ENCODE data around the gene GNG13.

Gene GNG13

GRCh38 chr16:804193-805048, 3.9 kb upstream of the GNG13 start (continued):
- TF ChIP-seq ZSCAN5A (tag by site-specific recombination; IDR thresholded peaks at IDR 0.05), result no peak
- TF ChIP-seq, protein P1, sequence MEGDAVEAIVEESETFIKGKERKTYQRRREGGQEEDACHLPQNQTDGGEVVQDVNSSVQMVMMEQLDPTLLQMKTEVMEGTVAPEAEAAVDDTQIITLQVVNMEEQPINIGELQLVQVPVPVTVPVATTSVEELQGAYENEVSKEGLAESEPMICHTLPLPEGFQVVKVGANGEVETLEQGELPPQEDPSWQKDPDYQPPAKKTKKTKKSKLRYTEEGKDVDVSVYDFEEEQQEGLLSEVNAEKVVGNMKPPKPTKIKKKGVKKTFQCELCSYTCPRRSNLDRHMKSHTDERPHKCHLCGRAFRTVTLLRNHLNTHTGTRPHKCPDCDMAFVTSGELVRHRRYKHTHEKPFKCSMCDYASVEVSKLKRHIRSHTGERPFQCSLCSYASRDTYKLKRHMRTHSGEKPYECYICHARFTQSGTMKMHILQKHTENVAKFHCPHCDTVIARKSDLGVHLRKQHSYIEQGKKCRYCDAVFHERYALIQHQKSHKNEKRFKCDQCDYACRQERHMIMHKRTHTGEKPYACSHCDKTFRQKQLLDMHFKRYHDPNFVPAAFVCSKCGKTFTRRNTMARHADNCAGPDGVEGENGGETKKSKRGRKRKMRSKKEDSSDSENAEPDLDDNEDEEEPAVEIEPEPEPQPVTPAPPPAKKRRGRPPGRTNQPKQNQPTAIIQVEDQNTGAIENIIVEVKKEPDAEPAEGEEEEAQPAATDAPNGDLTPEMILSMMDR (tag by site-specific recombination; IDR thresholded peaks at IDR 0.05), result no peak
- no peak for TF ChIP-seq ZNF837 (tag by site-specific recombination; IDR thresholded peaks at IDR 0.05)
- TF ChIP-seq, protein P2, sequence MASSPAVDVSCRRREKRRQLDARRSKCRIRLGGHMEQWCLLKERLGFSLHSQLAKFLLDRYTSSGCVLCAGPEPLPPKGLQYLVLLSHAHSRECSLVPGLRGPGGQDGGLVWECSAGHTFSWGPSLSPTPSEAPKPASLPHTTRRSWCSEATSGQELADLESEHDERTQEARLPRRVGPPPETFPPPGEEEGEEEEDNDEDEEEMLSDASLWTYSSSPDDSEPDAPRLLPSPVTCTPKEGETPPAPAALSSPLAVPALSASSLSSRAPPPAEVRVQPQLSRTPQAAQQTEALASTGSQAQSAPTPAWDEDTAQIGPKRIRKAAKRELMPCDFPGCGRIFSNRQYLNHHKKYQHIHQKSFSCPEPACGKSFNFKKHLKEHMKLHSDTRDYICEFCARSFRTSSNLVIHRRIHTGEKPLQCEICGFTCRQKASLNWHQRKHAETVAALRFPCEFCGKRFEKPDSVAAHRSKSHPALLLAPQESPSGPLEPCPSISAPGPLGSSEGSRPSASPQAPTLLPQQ (tag by site-specific recombination; IDR thresholded peaks at IDR 0.05), result 0 out of 2 replicates have a peak, but pooled peaks have one; percentile 16
- TF ChIP-seq ZFP69B (tag by site-specific recombination; IDR thresholded peaks at IDR 0.05), result 0 out of 2 replicates have a peak, but pooled peaks have one; percentile 57
- no peak for TF ChIP-seq ZNF621 (tag by site-specific recombination; IDR thresholded peaks at IDR 0.05)
- TF ChIP-seq, protein P3, sequence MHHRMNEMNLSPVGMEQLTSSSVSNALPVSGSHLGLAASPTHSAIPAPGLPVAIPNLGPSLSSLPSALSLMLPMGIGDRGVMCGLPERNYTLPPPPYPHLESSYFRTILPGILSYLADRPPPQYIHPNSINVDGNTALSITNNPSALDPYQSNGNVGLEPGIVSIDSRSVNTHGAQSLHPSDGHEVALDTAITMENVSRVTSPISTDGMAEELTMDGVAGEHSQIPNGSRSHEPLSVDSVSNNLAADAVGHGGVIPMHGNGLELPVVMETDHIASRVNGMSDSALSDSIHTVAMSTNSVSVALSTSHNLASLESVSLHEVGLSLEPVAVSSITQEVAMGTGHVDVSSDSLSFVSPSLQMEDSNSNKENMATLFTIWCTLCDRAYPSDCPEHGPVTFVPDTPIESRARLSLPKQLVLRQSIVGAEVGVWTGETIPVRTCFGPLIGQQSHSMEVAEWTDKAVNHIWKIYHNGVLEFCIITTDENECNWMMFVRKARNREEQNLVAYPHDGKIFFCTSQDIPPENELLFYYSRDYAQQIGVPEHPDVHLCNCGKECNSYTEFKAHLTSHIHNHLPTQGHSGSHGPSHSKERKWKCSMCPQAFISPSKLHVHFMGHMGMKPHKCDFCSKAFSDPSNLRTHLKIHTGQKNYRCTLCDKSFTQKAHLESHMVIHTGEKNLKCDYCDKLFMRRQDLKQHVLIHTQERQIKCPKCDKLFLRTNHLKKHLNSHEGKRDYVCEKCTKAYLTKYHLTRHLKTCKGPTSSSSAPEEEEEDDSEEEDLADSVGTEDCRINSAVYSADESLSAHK (tag by site-specific recombination; IDR thresholded peaks at IDR 0.05), result no peak
- TF ChIP-seq, protein P4, sequence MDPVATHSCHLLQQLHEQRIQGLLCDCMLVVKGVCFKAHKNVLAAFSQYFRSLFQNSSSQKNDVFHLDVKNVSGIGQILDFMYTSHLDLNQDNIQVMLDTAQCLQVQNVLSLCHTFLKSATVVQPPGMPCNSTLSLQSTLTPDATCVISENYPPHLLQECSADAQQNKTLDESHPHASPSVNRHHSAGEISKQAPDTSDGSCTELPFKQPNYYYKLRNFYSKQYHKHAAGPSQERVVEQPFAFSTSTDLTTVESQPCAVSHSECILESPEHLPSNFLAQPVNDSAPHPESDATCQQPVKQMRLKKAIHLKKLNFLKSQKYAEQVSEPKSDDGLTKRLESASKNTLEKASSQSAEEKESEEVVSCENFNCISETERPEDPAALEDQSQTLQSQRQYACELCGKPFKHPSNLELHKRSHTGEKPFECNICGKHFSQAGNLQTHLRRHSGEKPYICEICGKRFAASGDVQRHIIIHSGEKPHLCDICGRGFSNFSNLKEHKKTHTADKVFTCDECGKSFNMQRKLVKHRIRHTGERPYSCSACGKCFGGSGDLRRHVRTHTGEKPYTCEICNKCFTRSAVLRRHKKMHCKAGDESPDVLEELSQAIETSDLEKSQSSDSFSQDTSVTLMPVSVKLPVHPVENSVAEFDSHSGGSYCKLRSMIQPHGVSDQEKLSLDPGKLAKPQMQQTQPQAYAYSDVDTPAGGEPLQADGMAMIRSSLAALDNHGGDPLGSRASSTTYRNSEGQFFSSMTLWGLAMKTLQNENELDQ (tag by site-specific recombination; IDR thresholded peaks at IDR 0.05; ENCODE audit: low read depth), result no peak
- TF ChIP-seq ELK4 (IDR thresholded peaks at IDR 0.05; ENCODE audit: borderline replicate concordance, low read depth, low read length), result no peak
- TF ChIP-seq ZNF146 (tag by site-specific recombination; IDR thresholded peaks at IDR 0.05), result no peak
- no peak for TF ChIP-seq HOXD13 (CRISPR knock-in tag; IDR thresholded peaks at IDR 0.05; ENCODE audit: borderline replicate concordance)
- no peak for TF ChIP-seq ZNF184 (tag by site-specific recombination; IDR thresholded peaks at IDR 0.05)
- TF ChIP-seq PRDM1 (tag by site-specific recombination; IDR thresholded peaks at IDR 0.05), result no peak
- TF ChIP-seq ZNF155 (tag by site-specific recombination; IDR thresholded peaks at IDR 0.05), result no peak
- TF ChIP-seq ZNF560 (tag by site-specific recombination; IDR thresholded peaks at IDR 0.05; ENCODE audit: borderline replicate concordance), result no peak
- TF ChIP-seq ZNF366 (tag by site-specific recombination; conservative IDR thresholded peaks at IDR 0.05), result no peak
- TF ChIP-seq ZNF335 (tag by site-specific recombination; conservative IDR thresholded peaks at IDR 0.05), result peak; percentile 80
- TF ChIP-seq ZNF600 (tag by site-specific recombination; IDR thresholded peaks at IDR 0.05), result peak; percentile 38; the same call in 1 of the 2 replicates
- TF ChIP-seq ZNF133 (tag by site-specific recombination; IDR thresholded peaks at IDR 0.05), result no peak
- no peak for TF ChIP-seq ZNF24 (tag by site-specific recombination; IDR thresholded peaks at IDR 0.05)
- no peak for TF ChIP-seq ZNF768 (tag by site-specific recombination; IDR thresholded peaks at IDR 0.05)

Measured in HEK293 (cell line).